ENCODE results near the gene EML2. TPM values are rescaled to one million over a fixed set of nuclear protein-coding genes. Genes with fewer than 3 reads are reported as not detected.

The EML2 gene
- total RNA-seq, 4 donors from 2014 or later: 3.0 to 6.7 (median 4.8) TPM

- intact Hi-C loops (cut with DNase I; ENCODE audit: low total_unique reads) (no loop called here), in situ Hi-C loops (cut with MboI; ENCODE audit: low sequenced_read_pairs in 4 of 4) (loop anchor here in 1 of 4 donors (5.0 kb wide), 1 partner anchor 123 kb away; no protein-coding TSS in a partner anchor)
- H3K27me3 ChIP-seq: peaks cover 0 to 30% (median 16%) of the 10 kb centered on the region in 3 donors
- H3K4me1 ChIP-seq: peaks cover 5 to 18% of the 10 kb centered on the region in 2 donors
- H3K9me3 ChIP-seq: no peaks in the 10 kb centered on the region
- DNase-seq (peak; percentile 46 to 67), ATAC-seq (peak; percentile 75)
- TF ChIP-seq CTCF (IDR thresholded peaks at IDR 0.05 in 4 of 5, conservative IDR thresholded peaks at IDR 0.05 in 1 of 5) (no peak), POLR2A (IDR thresholded peaks at IDR 0.05) (no peak)
- peak overlapping the region in 1 of 4 donors; percentile 35 for H3K27ac ChIP-seq
- H3K36me3 ChIP-seq: no peaks in the 10 kb centered on the region
- H3K4me3 ChIP-seq: peak overlapping the region; percentile 29 to 55 (median 44)
Measured at GRCh38 chr19:45645631-45646344, 6.6 kb upstream of the EML2 start.

- no peak for ATAC-seq
- Histone ChIP-seq H3K9me3 (no peaks in the 10 kb centered on the region), H3K4me1 (peaks cover 5 to 18% of the 10 kb centered on the region in 2 donors), H3K27me3 (peaks cover 0 to 30% (median 18%) of the 10 kb centered on the region in 3 donors), H3K27ac (no peak overlapping the region), H3K36me3 (no peaks in the 10 kb centered on the region), H3K4me3 (peak overlapping the region in 3 of 4 donors; percentile 29 to 55 (median 38))
- intact Hi-C loops (cut with DNase I; ENCODE audit: low total_unique reads) (no loop called here), in situ Hi-C loops (cut with MboI; ENCODE audit: low sequenced_read_pairs in 4 of 4) (loop anchor here in 1 of 4 donors (5.0 kb wide), 1 partner anchor 123 kb away; no protein-coding TSS in a partner anchor)
- no peak for DNase-seq
- TF ChIP-seq POLR2A (IDR thresholded peaks at IDR 0.05) (no peak), CTCF (IDR thresholded peaks at IDR 0.05 in 4 of 5, conservative IDR thresholded peaks at IDR 0.05 in 1 of 5) (no peak)
Measured at GRCh38 chr19:45645068-45645630, 6.0 kb upstream of the EML2 start.

DNA sequence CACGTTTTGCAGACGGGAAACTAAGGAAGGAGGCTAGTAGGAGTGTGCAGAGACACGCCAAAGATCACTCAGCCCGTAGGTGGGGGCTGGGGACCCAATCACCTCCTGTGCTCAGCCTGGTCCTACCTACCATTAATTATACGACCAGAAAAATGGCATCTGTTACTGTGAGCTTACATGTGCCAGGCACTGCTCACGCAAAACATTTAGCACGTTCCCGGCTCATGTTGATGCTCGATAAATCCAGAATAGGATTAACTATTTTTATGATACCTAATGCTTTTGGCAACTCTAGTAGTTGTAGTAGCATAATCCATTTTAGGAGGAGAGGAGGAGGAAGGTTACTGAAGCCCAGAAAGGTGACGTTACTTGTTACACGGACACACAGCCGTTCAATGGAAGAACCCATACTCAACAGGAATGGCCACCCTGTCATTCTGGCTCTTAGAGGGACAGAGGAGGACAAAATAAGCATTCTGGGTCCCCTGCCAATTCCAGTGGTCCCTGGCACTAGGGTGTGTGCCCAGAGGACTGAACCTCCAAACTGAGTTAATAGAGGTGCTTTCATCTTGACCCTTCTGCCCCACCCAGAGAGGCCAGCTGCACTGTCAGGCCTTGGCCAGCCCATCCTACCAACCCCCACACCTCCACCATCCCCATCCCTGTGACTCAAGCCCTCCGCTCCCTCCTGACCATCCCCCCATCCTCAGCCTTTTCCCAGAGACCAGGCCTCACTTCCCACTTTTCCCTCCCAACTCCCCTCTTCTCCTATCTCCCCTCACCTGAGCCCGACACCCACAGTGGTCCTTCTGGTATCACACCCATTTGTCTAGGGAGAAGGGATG is 5.0 kb upstream of the EML2 start:
- intact Hi-C loops (cut with DNase I; ENCODE audit: low total_unique reads) (loop anchor here (1.0 kb wide), 1 partner anchor 121 kb away; no protein-coding TSS in a partner anchor), in situ Hi-C loops (cut with MboI; ENCODE audit: low sequenced_read_pairs in 4 of 4) (loop anchor here in 1 of 4 donors (5.0 kb wide), 1 partner anchor 37 kb away; no protein-coding TSS in a partner anchor)
- DNase-seq (no peak), ATAC-seq (no peak)
- H3K27ac ChIP-seq: no peak overlapping the region
- peaks cover 5 to 18% of the 10 kb centered on the region in 2 donors for H3K4me1 ChIP-seq
- no peaks in the 10 kb centered on the region for H3K9me3 ChIP-seq
- H3K4me3 ChIP-seq: no peak overlapping the region
- TF ChIP-seq POLR2A (IDR thresholded peaks at IDR 0.05) (no peak), CTCF (IDR thresholded peaks at IDR 0.05 in 4 of 5, conservative IDR thresholded peaks at IDR 0.05 in 1 of 5) (no peak)
- H3K27me3 ChIP-seq: peaks cover 0 to 30% (median 26%) of the 10 kb centered on the region in 3 donors
- no peaks in the 10 kb centered on the region for H3K36me3 ChIP-seq

GRCh38 chr19:45643024-45643926 is 4.1 kb upstream of the EML2 start:
- ATAC-seq: peak; percentile 43 to 58
- Histone ChIP-seq H3K4me3 (peak overlapping the region in 1 of 4 donors; percentile 8), H3K27ac (no peak overlapping the region), H3K27me3 (peaks cover 0 to 30% (median 30%) of the 10 kb centered on the region in 3 donors), H3K36me3 (no peaks in the 10 kb centered on the region), H3K9me3 (no peaks in the 10 kb centered on the region), H3K4me1 (peaks cover 11 to 27% of the 10 kb centered on the region in 2 donors)
- in situ Hi-C loops (cut with MboI; ENCODE audit: low sequenced_read_pairs in 4 of 4) (loop anchor here in 1 of 4 donors (5.0 kb wide), 1 partner anchor 36 kb away; no protein-coding TSS in a partner anchor), intact Hi-C loops (cut with DNase I; ENCODE audit: low total_unique reads) (loop anchor here (1.0 kb wide), 1 partner anchor 120 kb away; no protein-coding TSS in a partner anchor)
- TF ChIP-seq CTCF (IDR thresholded peaks at IDR 0.05 in 4 of 5, conservative IDR thresholded peaks at IDR 0.05 in 1 of 5) (peak; percentile 96 to 99 (median 97)), POLR2A (IDR thresholded peaks at IDR 0.05) (no peak)
- DNase-seq: peak; percentile 27 to 62
